Lower leg skin (tissue), 4 donors: ENCODE results near the gene POMT1. TPM values are rescaled to one million over a fixed set of nuclear protein-coding genes. Genes with fewer than 3 reads are reported as not detected.

Experiments used
- DNase-seq, 2 donors: peaks; one replicate each; pipeline ENCODE4 v3.0.0-alpha.2; 2019; ENCODE audit warnings: low spot score in 2 of 2
- H3K4me3 ChIP-seq: fragments of 200-600 bp; sonication (generic); 2 replicates; pipeline ENCODE4 v1.5.1; 2017; ENCODE audit warnings: mild to moderate bottlenecking, low read depth; ENCODE audit not compliant: poor library complexity, severe bottlenecking
- CTCF ChIP-seq, 3 donors: fragments of 450-650 bp; IDR thresholded peaks; one replicate each; pipeline ENCODE4 v1.5.1; 2016; ENCODE audit warnings: antibody characterized with exemption in 3 of 3, mild to moderate bottlenecking in 3 of 3, moderate library complexity in 2 of 3
- POLR2A ChIP-seq, 2 donors: fragments of 450-650 bp; IDR thresholded peaks; one replicate each; pipeline ENCODE4 v1.6.1; 2016 to 2017; ENCODE audit warnings: antibody characterized with exemption in 2 of 2, mild to moderate bottlenecking in 1 of 2, moderate library complexity in 1 of 2
- WGBS, 2 donors: methylation state at CpG; one replicate each; pipeline ENCODE4 v1.1.5; 2018; 5-methylcytosine and 5-hydroxymethylcytosine counted together
- intact Hi-C: fragments of 100-400 bp; cut with DNase I; formaldehyde crosslinking; loops from one replicate; pipeline ENCODE4 v1.15.0; 2023; ENCODE audit warnings: low total_unique reads
- total RNA-seq, 4 donors: library from RNA; depleted of rRNA; stranded (reverse); fragments of >200 nt; gene quantifications; one replicate each; pipeline ENCODE4 v1.1.0, GENCODE V29; 2016

Gene POMT1
- total RNA-seq, 4 donors from 2014 or later = 23.9 to 29.0 (median 26.6) TPM

GRCh38 chr9:131478421-131478868 is 24.3 kb upstream of the POMT1 start:
- WGBS, 2 donors = 60 to 62% methylated on average over 12 of the region's 12 CpGs
- intact Hi-C loops = no loop called here
- no peak for DNase-seq
- H3K4me3 ChIP-seq = no peak overlapping the region
- no peak for TF ChIP-seq POLR2A (IDR thresholded peaks at IDR 0.05)
- no peak for TF ChIP-seq CTCF (IDR thresholded peaks at IDR 0.05)

GRCh38 chr9:131478911-131479310 is 23.8 kb upstream of the POMT1 start:
- 86 to 89% methylated on average over 10 of the region's 10 CpGs for WGBS, 2 donors
- no peak for TF ChIP-seq CTCF (IDR thresholded peaks at IDR 0.05)
- no peak for TF ChIP-seq POLR2A (IDR thresholded peaks at IDR 0.05)
- intact Hi-C loops = no loop called here
- no peak overlapping the region for H3K4me3 ChIP-seq
- DNase-seq = no peak

- intact Hi-C loops = no loop called here
- 95 to 100% methylated on average over 1 of the region's 1 CpG for WGBS, 2 donors
- H3K4me3 ChIP-seq = no peak overlapping the region
- TF ChIP-seq CTCF (IDR thresholded peaks at IDR 0.05) = no peak
- TF ChIP-seq POLR2A (IDR thresholded peaks at IDR 0.05) = no peak
- no peak for DNase-seq
These were observed 22.5 kb upstream of the POMT1 start for GRCh38 chr9:131480258-131480657.

GRCh38 chr9:131481441-131482342 is 21.0 kb upstream of the POMT1 start:
- 57 to 61% methylated on average over 17 to 19 of the region's 19 CpGs for WGBS, 2 donors
- intact Hi-C loops = no loop called here
- peak in 1 of 2 donors; percentile 64 for DNase-seq
- H3K4me3 ChIP-seq = no peak overlapping the region
- no peak for TF ChIP-seq CTCF (IDR thresholded peaks at IDR 0.05)
- TF ChIP-seq POLR2A (IDR thresholded peaks at IDR 0.05) = no peak

- WGBS, 2 donors = 72 to 81% methylated on average over 24 of the region's 24 CpGs
- no peak overlapping the region for H3K4me3 ChIP-seq
- intact Hi-C loops = no loop called here
- no peak for DNase-seq
- TF ChIP-seq POLR2A (IDR thresholded peaks at IDR 0.05) = no peak
- no peak for TF ChIP-seq CTCF (IDR thresholded peaks at IDR 0.05)
These were observed 20.2 kb upstream of the POMT1 start for GRCh38 chr9:131482343-131483006.
